Measurements from ENCODE around the gene CHAT.

Gene CHAT

GRCh38 chr10:49611166-49611815, 2.5 kb upstream of the CHAT start:
- no peak for TF ChIP-seq CTCF (IDR thresholded peaks at IDR 0.05; ENCODE audit: control insufficient read depth, extremely low read depth, insufficient read depth)
- no peak for DNase-seq (ENCODE audit: low read depth)
- H3K4me3 ChIP-seq (ENCODE audit: low read depth, low read length): no peak overlapping the region

GRCh38 chr10:49611816-49612512, 1.9 kb upstream of the CHAT start:
- no peak overlapping the region for H3K4me3 ChIP-seq (ENCODE audit: low read depth, low read length)
- TF ChIP-seq CTCF (IDR thresholded peaks at IDR 0.05; ENCODE audit: control insufficient read depth, extremely low read depth, insufficient read depth): no peak
- DNase-seq (ENCODE audit: low read depth): no peak

GRCh38 chr10:49612513-49613164, 1.2 kb upstream of the CHAT start:
- H3K4me3 ChIP-seq (ENCODE audit: low read depth, low read length): no peak overlapping the region
- no peak for DNase-seq (ENCODE audit: low read depth)
- TF ChIP-seq CTCF (IDR thresholded peaks at IDR 0.05; ENCODE audit: control insufficient read depth, extremely low read depth, insufficient read depth): no peak

GRCh38 chr10:49613165-49613881, 514 bp upstream of the CHAT start:
- no peak for TF ChIP-seq CTCF (IDR thresholded peaks at IDR 0.05; ENCODE audit: control insufficient read depth, extremely low read depth, insufficient read depth)
- no peak overlapping the region for H3K4me3 ChIP-seq (ENCODE audit: low read depth, low read length)
- no peak for DNase-seq (ENCODE audit: low read depth)

GRCh38 chr10:49614242-49615198, 683 bp downstream of the CHAT start:
- DNase-seq (ENCODE audit: low read depth): no peak
- no peak overlapping the region for H3K4me3 ChIP-seq (ENCODE audit: low read depth, low read length)
- no peak for TF ChIP-seq CTCF (IDR thresholded peaks at IDR 0.05; ENCODE audit: control insufficient read depth, extremely low read depth, insufficient read depth)

GRCh38 chr10:49615213-49615612, 1.4 kb downstream of the CHAT start:
- H3K4me3 ChIP-seq (ENCODE audit: low read depth, low read length): no peak overlapping the region
- no peak for TF ChIP-seq CTCF (IDR thresholded peaks at IDR 0.05; ENCODE audit: control insufficient read depth, extremely low read depth, insufficient read depth)
- no peak for DNase-seq (ENCODE audit: low read depth)

All from LNCaP clone FGC (cell line).